GM19467 (cell line): ENCODE data around the gene UGGT1.

ENCODE experiments used
- ATAC-seq: cut with Tn5 transposase; IDR thresholded peaks from one replicate; pipeline ENCODE4 v1.9.1; 2021; ENCODE audit warnings: mild to moderate bottlenecking, moderate library complexity; ENCODE audit not compliant: unreplicated experiment

The UGGT1 gene

DNA sequence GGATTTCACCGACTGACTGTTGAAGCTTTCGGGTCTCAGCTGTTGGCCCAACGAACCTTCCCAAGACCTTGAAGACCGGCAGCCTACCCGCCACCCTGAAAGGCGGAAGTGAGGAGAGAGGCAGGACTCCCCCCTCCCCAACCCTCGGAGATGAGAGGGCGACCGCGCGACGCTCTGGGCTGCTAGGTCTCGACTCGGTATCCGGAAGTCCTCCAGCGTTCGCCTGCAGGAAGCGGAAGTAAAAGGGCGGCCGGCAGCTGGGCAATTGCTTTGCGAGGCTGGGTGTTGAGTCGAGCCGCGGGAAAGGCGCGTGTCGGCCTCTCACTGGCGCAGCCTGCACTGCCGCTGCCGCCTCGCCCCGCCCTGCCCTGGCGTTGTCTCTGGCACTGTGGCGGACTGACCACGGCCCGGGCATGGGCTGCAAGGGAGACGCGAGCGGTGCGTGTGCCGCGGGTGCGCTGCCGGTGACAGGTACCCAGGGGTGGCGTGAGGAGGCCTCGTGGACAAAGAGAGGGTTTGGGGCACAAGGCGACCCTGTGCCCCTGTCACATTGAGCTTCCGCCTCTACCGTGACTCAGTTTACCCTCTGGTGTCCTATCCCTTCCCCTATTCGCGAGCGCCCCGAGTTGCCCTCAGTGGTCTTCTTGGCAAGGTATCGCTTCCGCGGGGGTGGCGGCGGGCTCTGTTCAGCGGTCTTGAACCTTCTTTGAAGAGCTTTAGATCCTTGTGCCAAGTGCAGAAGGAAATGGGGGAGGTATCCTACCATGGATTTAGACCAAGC is at the start of gene UGGT1:
TSS of gene UGGT1 (plus strand) at position 256 of the 781 bp plus-strand sequence. CDS start at position 414, 158 bp downstream.
- peak; percentile 91 for ATAC-seq

DNA sequence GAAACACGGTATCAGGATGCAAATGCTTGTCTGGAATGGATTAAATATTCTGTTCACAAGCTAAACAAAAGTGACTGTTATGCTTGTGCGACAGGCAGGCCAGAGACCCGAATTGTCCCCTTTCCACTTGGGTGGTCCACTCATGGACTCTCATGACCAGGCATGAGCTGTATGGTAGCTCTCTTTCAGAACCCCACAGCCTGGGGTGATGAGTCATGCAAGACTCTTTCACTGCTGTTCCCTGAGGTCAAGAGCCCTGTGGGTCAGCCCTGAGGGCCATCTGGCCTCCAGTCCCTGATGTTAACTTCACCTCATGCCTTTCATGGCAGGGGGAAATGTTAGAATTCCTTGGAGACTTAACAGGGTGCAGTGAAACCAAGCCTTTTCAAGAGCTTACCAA is 49.4 kb upstream of the UGGT1 start:
- ATAC-seq: no peak

DNA sequence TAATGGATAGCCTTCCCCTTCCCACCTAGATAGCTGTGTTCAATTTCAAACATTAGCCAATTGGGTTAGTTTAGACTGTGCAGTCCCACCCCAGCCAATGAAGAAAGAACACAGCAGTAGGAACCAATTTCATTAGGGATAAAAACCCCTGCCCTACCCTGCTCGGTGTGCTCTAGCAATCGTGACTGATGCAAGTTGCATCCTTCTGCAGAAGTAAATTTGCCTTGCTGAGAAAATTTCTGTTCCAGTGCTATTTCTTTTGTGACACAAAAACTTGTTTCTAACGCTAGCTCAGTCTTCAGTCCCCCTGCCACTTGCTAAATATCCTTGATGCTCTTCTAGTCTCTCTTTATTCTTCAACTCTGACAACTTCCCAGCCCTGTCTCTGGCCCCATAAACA is 48.0 kb upstream of the UGGT1 start:
- no peak for ATAC-seq

DNA sequence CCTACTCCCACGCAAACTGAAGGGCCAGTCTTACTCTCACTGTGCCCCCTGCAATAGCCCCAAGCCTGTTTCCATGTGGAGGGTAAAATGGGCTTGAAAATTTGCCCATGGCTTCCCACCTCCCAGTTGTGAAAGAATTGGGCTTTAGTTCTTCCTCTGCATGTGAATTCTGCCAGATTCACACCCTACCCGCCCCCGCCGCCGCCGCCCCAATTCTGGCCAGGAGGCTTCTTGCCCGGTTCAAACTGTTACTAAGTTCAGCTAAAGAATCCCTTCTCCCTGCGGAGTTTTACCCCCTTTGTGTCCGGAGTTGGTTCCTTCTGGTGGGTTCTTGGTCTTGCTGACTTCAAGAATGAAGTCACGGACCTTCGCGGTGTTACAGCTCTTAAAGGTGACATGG is 37.7 kb upstream of the UGGT1 start:
- ATAC-seq: no peak

DNA sequence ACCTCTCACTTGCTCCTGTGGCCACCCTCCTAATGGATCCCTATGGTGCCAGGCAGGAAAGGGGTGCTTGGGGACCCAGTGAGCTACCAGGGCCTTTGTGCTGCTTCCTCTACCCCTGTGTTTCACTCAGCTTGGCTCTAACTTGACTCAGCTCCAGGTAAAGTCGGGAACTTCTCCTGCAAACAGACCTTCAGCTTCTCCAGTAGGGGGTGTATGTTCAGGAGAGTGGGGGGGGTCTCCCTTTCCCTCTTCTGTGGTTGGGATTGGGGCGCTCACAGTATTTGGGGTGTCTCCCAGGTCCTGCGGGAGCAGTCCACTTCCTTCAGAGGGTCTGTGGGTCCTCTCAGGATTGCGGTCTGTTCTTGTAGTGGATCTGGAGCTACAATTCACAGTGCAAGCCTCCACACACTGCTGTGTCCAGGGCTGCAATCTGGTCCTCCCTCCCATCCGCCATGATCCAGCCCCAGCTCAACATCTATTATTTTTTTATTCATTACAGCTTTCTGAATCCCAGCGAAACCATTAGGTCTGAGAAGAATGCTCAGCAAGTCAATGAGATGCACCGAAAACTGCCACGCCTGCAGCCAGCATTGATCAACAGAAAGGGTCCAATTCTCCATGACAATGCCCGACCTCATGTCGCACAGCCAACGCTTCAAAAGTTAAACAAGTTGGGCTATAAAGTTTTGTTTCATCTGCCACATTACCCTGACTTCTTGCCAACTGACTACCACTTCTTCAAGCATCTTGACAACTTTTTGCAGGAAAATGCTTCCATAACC is 36.7 kb upstream of the UGGT1 start:
- ATAC-seq: no peak

- no peak for ATAC-seq
Measured at GRCh38 chr2:128057334-128057733, 33.7 kb upstream of the UGGT1 start.

DNA sequence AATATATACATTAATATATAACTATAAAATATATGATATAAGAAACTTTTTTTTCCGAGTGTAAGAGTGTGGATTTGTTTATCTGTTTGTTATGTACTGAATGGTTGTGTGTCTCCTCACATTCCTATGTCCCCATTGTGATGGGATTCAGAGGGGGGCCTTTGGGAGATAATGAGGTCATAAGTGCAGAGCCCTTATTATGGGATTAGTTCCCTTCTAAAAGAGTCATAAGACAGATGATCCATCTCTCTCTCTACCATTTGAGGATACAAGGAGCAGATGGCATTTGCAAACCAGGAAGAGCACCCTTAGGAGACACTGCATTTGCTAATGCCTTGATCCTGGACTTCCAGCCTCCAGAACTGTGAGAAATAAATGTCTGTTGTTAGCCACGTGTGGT is 32.9 kb upstream of the UGGT1 start:
- no peak for ATAC-seq

- no peak for ATAC-seq
Measured at GRCh38 chr2:128062571-128062970, 28.4 kb upstream of the UGGT1 start.

- ATAC-seq: no peak
Measured at GRCh38 chr2:128064353-128064752, 26.6 kb upstream of the UGGT1 start.

GRCh38 chr2:128069769-128070168 is 21.2 kb upstream of the UGGT1 start:
- ATAC-seq: no peak

DNA sequence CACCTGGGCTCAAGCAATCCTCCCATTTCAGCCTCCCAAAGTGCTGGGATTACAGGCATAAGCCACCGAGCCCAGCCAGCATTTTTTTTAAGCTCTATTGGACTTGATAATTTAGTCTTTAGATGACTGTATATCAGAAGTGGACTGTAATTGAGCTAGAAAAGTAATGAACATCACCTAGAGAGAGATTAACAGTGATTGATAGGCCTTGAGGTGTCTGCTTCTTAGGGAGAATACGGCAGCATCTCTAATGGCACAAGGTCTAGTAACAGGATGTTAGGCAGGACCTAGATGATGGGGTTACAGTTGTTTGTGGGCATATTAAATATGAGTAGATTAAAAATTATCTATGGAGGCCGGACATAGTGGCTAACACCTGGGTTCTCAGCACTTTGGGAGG is 17.7 kb upstream of the UGGT1 start:
- no peak for ATAC-seq

DNA sequence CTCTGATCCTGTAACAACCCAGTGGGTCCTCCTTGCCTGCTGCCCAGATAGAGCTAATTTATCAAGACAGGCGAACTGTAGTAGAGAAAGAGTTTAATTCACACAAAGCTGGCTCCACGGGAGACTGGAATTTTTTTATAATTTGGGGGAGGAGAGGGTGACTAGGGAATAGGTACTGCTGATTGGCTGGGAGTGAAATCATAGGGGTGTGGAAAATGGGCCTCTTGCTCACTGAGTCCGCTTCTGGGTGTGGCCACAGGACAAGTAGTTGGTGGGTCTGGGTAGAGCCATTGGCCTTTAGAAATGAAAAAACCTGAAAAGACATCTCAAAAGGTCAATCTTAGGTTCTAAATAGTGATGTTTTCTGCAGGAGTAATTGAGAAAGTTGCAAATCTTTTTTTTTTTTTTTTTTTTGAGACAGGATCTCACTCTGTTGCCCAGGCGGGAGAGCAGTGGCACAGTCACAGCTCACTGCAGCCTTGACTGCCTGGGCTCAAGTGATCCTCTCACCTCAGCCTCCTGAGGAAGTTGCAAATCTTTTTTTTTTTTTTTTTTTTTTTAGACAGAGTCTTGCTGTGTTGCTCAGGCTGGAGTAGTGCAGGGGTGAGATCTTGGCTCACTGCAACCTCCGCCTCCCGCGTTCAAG is 14.4 kb upstream of the UGGT1 start:
- no peak for ATAC-seq

DNA sequence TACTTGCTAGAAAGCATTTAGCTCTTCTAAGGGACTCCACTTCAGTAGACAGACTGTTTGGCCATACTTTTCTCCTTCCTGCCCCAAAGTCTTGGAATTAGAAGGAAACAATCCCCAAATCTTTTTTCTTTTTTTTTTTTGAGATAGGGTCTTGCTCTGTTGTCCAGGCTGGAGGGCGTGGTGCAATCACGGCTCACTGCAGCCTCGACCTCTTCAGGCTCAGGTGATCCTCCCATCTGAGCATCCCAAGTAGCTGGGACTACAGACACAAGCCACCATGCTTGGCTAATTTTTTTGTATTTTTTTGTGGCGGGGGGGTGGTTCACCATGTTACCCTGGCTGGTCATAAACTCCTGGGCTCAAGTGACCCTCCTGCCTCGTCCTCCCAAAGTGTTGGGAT is 6.2 kb upstream of the UGGT1 start:
- ATAC-seq: no peak

- ATAC-seq: no peak
Measured at GRCh38 chr2:128086244-128086643, 4.8 kb upstream of the UGGT1 start.

- ATAC-seq: no peak
Measured at GRCh38 chr2:128090575-128090944, 440 bp upstream of the UGGT1 start.

DNA sequence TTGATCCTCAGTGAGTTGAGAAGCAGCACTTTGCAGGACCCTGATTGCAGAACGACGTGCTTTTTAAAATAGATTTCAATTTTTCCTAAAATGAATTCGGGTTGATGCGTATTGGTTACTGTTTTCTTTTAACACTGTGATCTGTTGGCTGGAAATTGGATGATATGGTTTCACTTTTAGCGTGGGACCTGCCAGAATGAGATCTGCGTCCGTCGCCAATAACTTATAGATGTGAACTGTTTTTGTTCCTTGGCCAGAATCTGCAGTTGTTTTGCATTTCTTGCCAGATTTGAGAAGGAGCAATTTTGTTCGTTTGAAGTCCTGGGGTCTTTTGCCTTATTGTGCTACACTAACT is 703 bp downstream of the UGGT1 start:
- ATAC-seq: no peak

DNA sequence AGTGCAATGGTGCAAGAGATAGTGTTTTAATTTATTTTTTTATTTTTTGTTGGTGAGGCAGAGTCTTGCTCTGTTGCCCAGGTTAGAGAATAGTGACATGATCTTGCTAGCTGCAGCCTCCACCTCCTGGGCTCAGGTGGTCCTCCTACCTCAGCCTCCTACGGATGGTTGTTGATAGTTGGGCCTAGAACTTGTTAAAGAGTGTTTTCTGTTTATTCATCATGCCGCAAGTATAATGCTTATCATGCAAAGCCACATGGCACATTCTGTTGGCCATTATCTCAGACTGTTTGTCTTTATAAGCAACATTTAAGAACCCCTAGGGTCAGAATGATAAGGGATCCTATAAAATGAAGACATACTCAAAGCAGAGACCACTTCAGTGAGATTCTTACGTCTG is 1.7 kb downstream of the UGGT1 start:
- no peak for ATAC-seq

DNA sequence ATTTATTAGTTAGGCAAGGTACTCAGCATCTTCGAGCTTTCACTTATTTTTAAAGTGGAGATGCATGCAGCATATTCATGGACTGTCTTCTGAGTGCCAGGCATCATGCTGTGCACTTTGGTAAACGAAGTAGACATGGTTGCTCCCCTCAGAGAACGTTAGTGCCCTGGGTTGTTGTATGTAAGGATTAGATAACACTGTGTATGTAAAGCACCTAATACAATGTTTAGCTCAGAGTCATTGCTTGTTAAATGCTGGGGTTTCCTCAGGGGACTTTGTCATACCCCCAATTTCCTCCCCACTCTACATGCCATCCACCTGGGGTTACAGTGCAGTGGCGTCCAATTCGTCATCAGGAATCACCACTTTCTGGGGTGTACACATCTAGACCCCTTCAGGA is 2.8 kb downstream of the UGGT1 start:
- no peak for ATAC-seq

GRCh38 chr2:128095201-128095600 is 4.2 kb downstream of the UGGT1 start:
- ATAC-seq: no peak

DNA sequence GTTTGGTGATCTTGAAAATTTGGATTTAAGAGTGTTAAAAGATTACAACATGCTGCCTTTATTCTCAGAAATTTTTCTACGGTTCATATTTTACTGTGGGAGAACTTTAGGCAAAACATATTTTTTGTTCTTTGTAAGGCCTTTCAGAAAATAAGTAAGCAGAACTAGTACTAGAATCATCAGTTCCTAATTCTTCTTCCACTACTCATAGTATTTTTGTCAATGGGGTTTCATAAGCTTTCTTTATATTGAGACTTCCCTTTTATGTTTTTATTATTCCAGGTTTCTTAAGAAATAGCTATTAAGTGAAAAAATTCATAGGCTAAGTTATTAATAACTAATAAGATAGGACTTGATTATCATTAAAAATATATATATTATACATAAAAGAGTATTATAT is 12.4 kb downstream of the UGGT1 start:
- ATAC-seq: no peak

DNA sequence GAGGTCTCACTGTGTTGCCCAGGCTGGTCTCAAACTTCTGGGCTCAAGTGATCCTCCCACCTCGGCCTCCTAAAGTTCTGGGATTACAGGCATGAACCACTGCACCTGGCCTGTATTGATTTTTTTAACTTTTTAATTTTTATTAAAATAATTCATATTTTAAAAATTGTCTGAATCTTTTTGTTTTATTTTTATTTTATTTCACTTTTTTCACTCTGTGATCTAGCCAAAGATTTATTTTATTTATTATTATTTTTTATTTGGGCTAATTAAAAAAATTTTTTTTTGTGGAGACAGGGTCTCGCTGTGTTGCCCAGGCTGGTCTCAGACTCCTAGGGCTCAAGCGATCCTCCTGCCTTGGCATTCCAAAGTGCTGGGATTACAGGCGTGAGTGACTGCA is 14.1 kb downstream of the UGGT1 start:
- ATAC-seq: no peak

GRCh38 chr2:128108166-128108565 is 17.2 kb downstream of the UGGT1 start:
- no peak for ATAC-seq
